IMR-90 (cell line): ENCODE results near the gene CORO1C. TPM values are rescaled to one million over a fixed set of nuclear protein-coding genes. Genes with fewer than 3 reads are reported as not detected.

ENCODE experiments used
- ATAC-seq: fragments of 200-7000 bp; cut with Tn5 transposase; 2 replicates; pipeline ENCODE4 v1.9.1; 2020; ENCODE audit warnings: low read depth, mild to moderate bottlenecking, moderate library complexity
- BruUV-seq: library from RNA; stranded (reverse); fragments of 400-500 nt; replicated peaks from 2 replicates; lab custom pipeline; 2021; lab: Mats Ljungman, UMichigan
- CTCF ChIA-PET: fragments of 300-600 bp; formaldehyde crosslinking; extraction: SDS; loops from one replicate; lab custom pipeline; 2021; ENCODE audit warnings: antibody characterized with exemption; lab: Yijun Ruan, JAX
- POLR2A ChIA-PET: fragments of 300-600 bp; sonication (Branson Sonifier 250); formaldehyde crosslinking; loops from one replicate; lab custom pipeline; 2022; ENCODE audit warnings: antibody characterized with exemption; ENCODE audit not compliant: unreplicated experiment; lab: Charles Lee
- DNase-seq: peaks from one replicate; pipeline ENCODE4 v3.0.0; 2013
- H2AFZ ChIP-seq: replicated peaks from 2 replicates; pipeline ENCODE3; 2013; ENCODE audit warnings: low read length, mild to moderate bottlenecking; ENCODE audit not compliant: poor library complexity
- H2AK5ac ChIP-seq: 2 replicates; pipeline ENCODE4 v1.6.1; 2013; ENCODE audit warnings: low read depth, low read length, inconsistent platforms
- H2AK9ac ChIP-seq: replicated peaks from 2 replicates; pipeline ENCODE3; 2013; ENCODE audit warnings: mild to moderate bottlenecking, low read depth, low read length, moderate library complexity; ENCODE audit not compliant: poor library complexity
- H2BK120ac ChIP-seq: 2 replicates; pipeline ENCODE4 v1.6.1; 2013; ENCODE audit warnings: low read depth, low read length, inconsistent platforms
- H2BK15ac ChIP-seq: 3 replicates; pipeline ENCODE4 v1.6.1; 2013; ENCODE audit warnings: low read depth, low read length, inconsistent platforms
- H2BK20ac ChIP-seq: 2 replicates; pipeline ENCODE4 v1.6.1; 2013; ENCODE audit warnings: low read depth, mild to moderate bottlenecking, inconsistent platforms, low read length, moderate library complexity
- H2BK5ac ChIP-seq: 2 replicates; pipeline ENCODE4 v1.6.1; 2013; ENCODE audit warnings: mild to moderate bottlenecking, low read depth, low read length, inconsistent platforms; ENCODE audit not compliant: poor library complexity, severe bottlenecking
- H3K14ac ChIP-seq: replicated peaks from 2 replicates; pipeline ENCODE4 v1.6.1; 2013; ENCODE audit warnings: low read depth, low read length, inconsistent platforms
- H3K18ac ChIP-seq: 2 replicates; pipeline ENCODE4 v1.6.1; 2013; ENCODE audit warnings: low read depth, low read length, control low read depth
- H3K23ac ChIP-seq: 2 replicates; pipeline ENCODE4 v1.6.1; 2013; ENCODE audit warnings: low read depth, low read length, inconsistent platforms
- H3K27ac ChIP-seq: 2 replicates; pipeline ENCODE4 v1.5.1; 2013; ENCODE audit warnings: mild to moderate bottlenecking, control low read depth, low read length; ENCODE audit not compliant: insufficient read depth
- H3K27me3 ChIP-seq: 2 replicates; pipeline ENCODE4 v1.6.1; 2013; ENCODE audit warnings: low read length; ENCODE audit not compliant: control insufficient read depth, insufficient read depth
- H3K36me3 ChIP-seq: 2 replicates; pipeline ENCODE4 v1.6.1; 2013; ENCODE audit warnings: low read length, mixed read lengths; ENCODE audit not compliant: control insufficient read depth, insufficient read depth
- H3K4ac ChIP-seq: 2 replicates; pipeline ENCODE4 v1.6.1; 2013; ENCODE audit warnings: low read depth, low read length, inconsistent platforms
- H3K4me1 ChIP-seq: 2 replicates; pipeline ENCODE4 v1.6.1; 2013; ENCODE audit warnings: low read length, mixed read lengths; ENCODE audit not compliant: control insufficient read depth, insufficient read depth
- H3K4me2 ChIP-seq: 2 replicates; pipeline ENCODE4 v1.6.1; 2013; ENCODE audit warnings: low read depth, mild to moderate bottlenecking, control low read depth, low read length, moderate library complexity
- H3K4me3 ChIP-seq: 2 replicates; pipeline ENCODE4 v1.5.1; 2013; ENCODE audit warnings: low read depth, mild to moderate bottlenecking, control low read depth, low read length, moderate library complexity; ENCODE audit not compliant: insufficient read depth
- H3K56ac ChIP-seq: 2 replicates; pipeline ENCODE4 v1.6.1; 2013; ENCODE audit warnings: low read length, inconsistent platforms; ENCODE audit not compliant: insufficient read depth; ENCODE audit errors: extremely low read depth
- H3K79me1 ChIP-seq, 2 experiments: 2 replicates each; pipeline ENCODE4 v1.6.1; 2013; ENCODE audit warnings: low read length in 2 of 2, inconsistent platforms in 1 of 2, low read depth in 1 of 2
- H3K9ac ChIP-seq: 2 replicates; pipeline ENCODE4 v1.6.1; 2013; ENCODE audit warnings: low read depth, low read length, control low read depth
- H3K9me1 ChIP-seq: 2 replicates; pipeline ENCODE4 v1.6.1; 2013; ENCODE audit warnings: low read length, inconsistent platforms; ENCODE audit not compliant: insufficient read depth
- H3K9me3 ChIP-seq: 2 replicates; pipeline ENCODE4 v1.6.1; 2013; ENCODE audit warnings: low read length; ENCODE audit not compliant: control insufficient read depth, insufficient read depth
- H4K20me1 ChIP-seq: 2 replicates; pipeline ENCODE4 v1.6.1; 2013; ENCODE audit warnings: low read length, inconsistent platforms; ENCODE audit not compliant: insufficient read depth
- H4K5ac ChIP-seq: 2 replicates; pipeline ENCODE4 v1.6.1; 2013; ENCODE audit warnings: mild to moderate bottlenecking, low read depth, low read length, control low read depth
- H4K8ac ChIP-seq, 2 experiments: 2 replicates each; pipeline ENCODE4 v1.6.1; 2013; ENCODE audit warnings: low read depth in 2 of 2, low read length in 2 of 2, control low read depth in 1 of 2, inconsistent platforms in 1 of 2
- H4K91ac ChIP-seq: 2 replicates; pipeline ENCODE4 v1.6.1; 2013; ENCODE audit warnings: low read depth, low read length, inconsistent platforms; ENCODE audit not compliant: insufficient read depth
- BHLHE40 ChIP-seq: fragments of 150-350 bp; IDR thresholded peaks from 2 replicates; pipeline ENCODE4 v1.6.1; 2016; ENCODE audit warnings: mild to moderate bottlenecking, low read depth, low read length
- CEBPB ChIP-seq: IDR thresholded peaks from 2 replicates; pipeline ENCODE4 v1.6.1; 2012; ENCODE audit warnings: low read depth, low read length, improper control_type of control experiment
- CHD1 ChIP-seq: IDR thresholded peaks from 2 replicates; pipeline ENCODE4 v1.6.1; 2012; ENCODE audit warnings: low read depth, low read length, improper control_type of control experiment
- FOS ChIP-seq: fragments of 150-350 bp; IDR thresholded peaks from 2 replicates; pipeline ENCODE4 v1.6.1; 2016; ENCODE audit warnings: low read depth, low read length
- MAFK ChIP-seq: IDR thresholded peaks from 2 replicates; pipeline ENCODE4 v1.6.1; 2012; ENCODE audit warnings: low read depth, low read length, improper control_type of control experiment
- MAZ ChIP-seq: IDR thresholded peaks from 2 replicates; pipeline ENCODE4 v1.6.1; 2012; ENCODE audit warnings: low read depth, mild to moderate bottlenecking, low read length, improper control_type of control experiment, moderate library complexity, borderline replicate concordance
- MXI1 ChIP-seq: IDR thresholded peaks from 2 replicates; pipeline ENCODE4 v1.6.1; 2012; ENCODE audit warnings: low read depth, mild to moderate bottlenecking, low read length, moderate library complexity, borderline replicate concordance
- NFE2L2 ChIP-seq: fragments of 150-350 bp; IDR thresholded peaks from 2 replicates; pipeline ENCODE4 v1.6.1; 2016; ENCODE audit warnings: low read depth, mild to moderate bottlenecking, low read length
- POLR2A ChIP-seq: IDR thresholded peaks from 2 replicates; pipeline ENCODE4 v1.6.1; 2012; ENCODE audit warnings: mild to moderate bottlenecking, low read depth, low read length
- RAD21 ChIP-seq: IDR thresholded peaks from 2 replicates; pipeline ENCODE4 v1.6.1; 2012; ENCODE audit warnings: low read length, improper control_type of control experiment
- RCOR1 ChIP-seq: IDR thresholded peaks from 2 replicates; pipeline ENCODE4 v1.6.1; 2012; ENCODE audit warnings: mild to moderate bottlenecking, low read length, improper control_type of control experiment; ENCODE audit not compliant: insufficient replicate concordance
- RFX5 ChIP-seq: IDR thresholded peaks from 2 replicates; pipeline ENCODE4 v1.8.0; 2012; ENCODE audit warnings: low read depth, mild to moderate bottlenecking, low read length, moderate library complexity
- SMC3 ChIP-seq: fragments of 150-350 bp; IDR thresholded peaks from 2 replicates; pipeline ENCODE4 v1.6.1; 2016; ENCODE audit warnings: low read depth, mild to moderate bottlenecking, antibody characterized with exemption, low read length, moderate library complexity
- WGBS, 2 experiments: methylation state at CpG; one replicate each; pipeline versions ENCODE4 v1.1.5 to v1.1.7; 2013; ENCODE audit warnings: missing lambda C conversion rate in 2 of 2; ENCODE audit not compliant: insufficient read length in 1 of 2; ENCODE audit errors: extremely low coverage in 2 of 2; 5-methylcytosine and 5-hydroxymethylcytosine counted together
- dilution Hi-C: fragments of 300-500 bp; cut with HindIII; formaldehyde crosslinking; loops from one replicate; pipeline ENCODE4 v1.14.3; 2018; ENCODE audit warnings: low sequenced_read_pairs; ENCODE audit not compliant: unreplicated experiment
- in situ Hi-C: fragments of 300-500 bp; cut with MboI; formaldehyde crosslinking; loops from 3 replicates; pipeline ENCODE4 v1.14.3; 2019; ENCODE audit warnings: low sequenced_read_pairs, inconsistent platforms, mixed read lengths
- intact Hi-C: fragments of 100-400 bp; cut with micrococcal nuclease; formaldehyde crosslinking; loops from 2 replicates; pipeline ENCODE4 v1.10.0; 2022
- polyA plus RNA-seq, 3 experiments: library from polyadenylated mRNA; depleted of rRNA; stranded (reverse); fragments of >200 nt; gene quantifications; 2 replicates each; pipeline ENCODE4 v1.2.3, GENCODE V29; 2012; ENCODE audit warnings: low replicate concordance in 1 of 3
- total RNA-seq: library from RNA; depleted of rRNA; stranded (reverse); fragments of >200 nt; gene quantifications from 2 replicates; pipeline ENCODE4 v1.2.3, GENCODE V29; 2012
- TF ChIP-seq, protein P1 (sequence below): fragments of 150-350 bp; IDR thresholded peaks from 2 replicates; pipeline ENCODE4 v1.6.1; 2017; ENCODE audit warnings: mild to moderate bottlenecking, antibody characterized with exemption, low read length, low read depth
- TF ChIP-seq, protein P2 (sequence below): fragments of 150-350 bp; IDR thresholded peaks from 2 replicates; pipeline ENCODE4 v1.6.1; 2016; ENCODE audit warnings: low read depth, mild to moderate bottlenecking, low read length, moderate library complexity, borderline replicate concordance
- TF ChIP-seq, protein P3 (sequence below): conservative IDR thresholded peaks from 2 replicates; pipeline ENCODE4 v1.5.1; 2012; ENCODE audit warnings: mild to moderate bottlenecking, low read depth, low read length, improper control_type of control experiment

The CORO1C gene
- total and polyA plus RNA-seq, 2 of the 4 experiments (the other 2 are of a cell fraction) = 675 to 1,100 TPM

DNA sequence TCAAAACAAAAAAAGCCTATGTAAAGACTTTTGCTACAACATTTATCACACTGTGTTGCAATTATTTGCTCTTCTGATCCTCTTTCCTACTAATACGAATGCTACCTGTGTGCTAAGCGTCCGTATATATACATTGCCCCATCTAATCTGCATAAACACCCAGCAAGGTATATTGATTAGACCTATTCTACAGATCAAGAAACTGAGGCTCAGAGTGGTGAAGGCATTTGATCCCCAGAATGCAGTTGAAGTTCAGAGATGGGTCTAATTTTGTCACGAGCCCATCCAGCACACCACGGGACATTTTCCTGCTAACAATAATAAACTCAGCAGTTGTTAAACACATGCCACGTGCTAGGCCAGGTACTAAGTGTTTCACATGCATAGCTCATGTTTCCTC is 25.1 kb upstream of the CORO1C start:
- no peak overlapping the region for H3K9ac ChIP-seq
- dilution Hi-C loops = no loop called here
- ChIA-PET CTCF (no interaction called here), POLR2A (no interaction called here)
- H3K27ac ChIP-seq = no peak overlapping the region
- no peak overlapping the region for H2BK15ac ChIP-seq
- H4K5ac ChIP-seq = no peak overlapping the region
- in situ Hi-C loops = no loop called here
- no peak overlapping the region for H3K4ac ChIP-seq
- no peak overlapping the region for H3K14ac ChIP-seq
- H3K4me3 ChIP-seq = no peak overlapping the region
- no peak overlapping the region for H2AK9ac ChIP-seq
- H2BK5ac ChIP-seq = no peak overlapping the region
- H3K9me3 ChIP-seq = no peaks in the 10 kb centered on the region
- no peak overlapping the region for H2BK120ac ChIP-seq
- H3K23ac ChIP-seq = no peak overlapping the region
- no peak overlapping the region for H3K4me2 ChIP-seq
- ATAC-seq = no peak
- no peaks in the 10 kb centered on the region for H3K9me1 ChIP-seq
- DNase-seq = no peak
- no TSS peak for BruUV-seq
- no peak overlapping the region for H2AFZ ChIP-seq
- intact Hi-C loops = no loop called here
- no peaks in the 10 kb centered on the region for H3K36me3 ChIP-seq
- no peak overlapping the region for H4K91ac ChIP-seq
- no peaks in the 10 kb centered on the region for H3K27me3 ChIP-seq
- no peak overlapping the region for H3K18ac ChIP-seq
- H4K8ac ChIP-seq = no peak overlapping the region
- TF ChIP-seq MAFK (no peak), RAD21 (no peak), RFX5 (no peak), CEBPB (no peak), FOS (no peak), MAZ (no peak), BHLHE40 (no peak), SMC3 (no peak), MXI1 (no peak), RCOR1 (no peak), NFE2L2 (no peak), POLR2A (no peak), CHD1 (no peak)
- TF ChIP-seq, protein P1, sequence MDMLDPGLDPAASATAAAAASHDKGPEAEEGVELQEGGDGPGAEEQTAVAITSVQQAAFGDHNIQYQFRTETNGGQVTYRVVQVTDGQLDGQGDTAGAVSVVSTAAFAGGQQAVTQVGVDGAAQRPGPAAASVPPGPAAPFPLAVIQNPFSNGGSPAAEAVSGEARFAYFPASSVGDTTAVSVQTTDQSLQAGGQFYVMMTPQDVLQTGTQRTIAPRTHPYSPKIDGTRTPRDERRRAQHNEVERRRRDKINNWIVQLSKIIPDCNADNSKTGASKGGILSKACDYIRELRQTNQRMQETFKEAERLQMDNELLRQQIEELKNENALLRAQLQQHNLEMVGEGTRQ = no peak
- TF ChIP-seq, protein P2, sequence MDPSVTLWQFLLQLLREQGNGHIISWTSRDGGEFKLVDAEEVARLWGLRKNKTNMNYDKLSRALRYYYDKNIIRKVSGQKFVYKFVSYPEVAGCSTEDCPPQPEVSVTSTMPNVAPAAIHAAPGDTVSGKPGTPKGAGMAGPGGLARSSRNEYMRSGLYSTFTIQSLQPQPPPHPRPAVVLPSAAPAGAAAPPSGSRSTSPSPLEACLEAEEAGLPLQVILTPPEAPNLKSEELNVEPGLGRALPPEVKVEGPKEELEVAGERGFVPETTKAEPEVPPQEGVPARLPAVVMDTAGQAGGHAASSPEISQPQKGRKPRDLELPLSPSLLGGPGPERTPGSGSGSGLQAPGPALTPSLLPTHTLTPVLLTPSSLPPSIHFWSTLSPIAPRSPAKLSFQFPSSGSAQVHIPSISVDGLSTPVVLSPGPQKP = no peak
- TF ChIP-seq, protein P3, sequence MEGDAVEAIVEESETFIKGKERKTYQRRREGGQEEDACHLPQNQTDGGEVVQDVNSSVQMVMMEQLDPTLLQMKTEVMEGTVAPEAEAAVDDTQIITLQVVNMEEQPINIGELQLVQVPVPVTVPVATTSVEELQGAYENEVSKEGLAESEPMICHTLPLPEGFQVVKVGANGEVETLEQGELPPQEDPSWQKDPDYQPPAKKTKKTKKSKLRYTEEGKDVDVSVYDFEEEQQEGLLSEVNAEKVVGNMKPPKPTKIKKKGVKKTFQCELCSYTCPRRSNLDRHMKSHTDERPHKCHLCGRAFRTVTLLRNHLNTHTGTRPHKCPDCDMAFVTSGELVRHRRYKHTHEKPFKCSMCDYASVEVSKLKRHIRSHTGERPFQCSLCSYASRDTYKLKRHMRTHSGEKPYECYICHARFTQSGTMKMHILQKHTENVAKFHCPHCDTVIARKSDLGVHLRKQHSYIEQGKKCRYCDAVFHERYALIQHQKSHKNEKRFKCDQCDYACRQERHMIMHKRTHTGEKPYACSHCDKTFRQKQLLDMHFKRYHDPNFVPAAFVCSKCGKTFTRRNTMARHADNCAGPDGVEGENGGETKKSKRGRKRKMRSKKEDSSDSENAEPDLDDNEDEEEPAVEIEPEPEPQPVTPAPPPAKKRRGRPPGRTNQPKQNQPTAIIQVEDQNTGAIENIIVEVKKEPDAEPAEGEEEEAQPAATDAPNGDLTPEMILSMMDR = no peak
- H4K20me1 ChIP-seq = no peaks in the 10 kb centered on the region
- WGBS, 2 experiments = 80% methylated on average over 1 of the region's 6 CpGs; no CpG with 5 or more reads in 1 of the 2 experiments
- peaks cover 2% of the 10 kb centered on the region; the same call in 1 of the 2 replicates for H3K4me1 ChIP-seq
- no peak overlapping the region for H3K56ac ChIP-seq
- no peak overlapping the region for H2AK5ac ChIP-seq
- H3K79me1 ChIP-seq = no peaks in the 10 kb centered on the region
- no peak overlapping the region for H2BK20ac ChIP-seq
